Activated CD4-positive, alpha-beta T cell treated with anti-CD3 and anti-CD28 coated beads, Interleukin-2, amount 50 U/mL, for 48 hours (primary cell): ENCODE results near the gene NDC80.
"Not testable (repeated sequence)": the region's sequence is repeated elsewhere in the genome, so short reads cannot be mapped to it uniquely, and the experiment has no call there.

Experiments used
- DNase-seq, 2 experiments: peaks; one replicate each; pipeline ENCODE4 v3.0.0-alpha.2; 2020

The NDC80 gene

DNA sequence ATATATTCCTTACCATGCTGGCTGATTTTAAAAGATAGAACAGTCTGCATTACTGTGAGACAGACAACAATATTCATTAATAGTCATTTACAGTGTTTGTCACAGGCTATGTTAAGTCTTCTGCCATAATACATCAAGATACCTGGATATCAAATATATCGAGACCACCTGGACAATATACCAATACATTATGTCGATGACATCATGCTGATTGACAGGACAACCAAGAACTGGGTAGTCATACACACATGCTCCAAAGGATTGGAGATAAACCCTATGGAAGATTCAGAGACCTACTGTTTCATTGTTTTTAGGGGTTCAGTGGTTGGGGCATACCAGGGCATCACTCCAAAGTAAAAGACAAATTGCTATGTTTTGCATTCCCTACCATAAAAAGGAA, 57.6 kb downstream of the NDC80 start:
- no peak for DNase-seq

- no peak for DNase-seq
Measured at GRCh38 chr18:2635586-2635985, 64.2 kb downstream of the NDC80 start.

GRCh38 chr18:2636126-2636631, 64.8 kb downstream of the NDC80 start:
- DNase-seq: no peak

DNA sequence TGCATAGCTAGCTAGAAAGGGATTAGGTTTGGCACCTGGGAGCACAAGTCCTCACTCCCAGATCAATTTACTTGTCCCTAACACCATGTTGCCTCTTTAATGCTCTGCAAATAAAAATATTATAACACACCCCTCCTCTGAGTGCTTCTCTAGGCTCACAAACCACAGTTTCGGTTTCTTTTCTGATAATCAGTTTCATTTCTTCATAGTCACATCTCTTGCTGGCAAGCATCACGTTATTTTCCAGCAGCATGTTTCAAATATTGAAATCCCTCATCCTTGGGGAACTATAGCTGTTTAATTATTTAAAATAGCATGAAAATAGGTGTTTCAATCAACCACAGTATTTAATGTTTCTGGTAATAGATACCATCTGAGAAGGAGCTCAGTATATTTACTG, 70.3 kb downstream of the NDC80 start:
- no peak for DNase-seq

GRCh38 chr18:2642771-2643170, 71.4 kb downstream of the NDC80 start:
- no peak for DNase-seq

DNA sequence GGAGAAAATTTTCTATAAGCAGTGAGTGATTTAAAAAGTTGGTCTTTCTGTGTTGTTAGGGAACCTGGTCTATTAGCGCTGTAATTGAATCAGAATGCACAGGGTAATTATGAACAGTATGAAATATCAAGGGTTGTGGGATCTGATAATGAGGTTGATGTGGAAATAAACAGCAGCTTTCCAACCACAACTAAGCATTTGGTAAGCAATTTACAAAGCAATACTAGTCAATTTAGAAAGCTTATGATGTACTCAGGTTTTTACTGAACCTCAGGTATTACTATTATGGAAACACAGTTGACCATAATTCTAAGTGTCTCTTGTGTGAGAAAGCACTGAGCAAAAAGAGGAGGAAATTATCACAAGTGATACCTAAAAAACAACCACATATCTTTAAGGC, 73.2 kb downstream of the NDC80 start:
- DNase-seq: no peak

DNA sequence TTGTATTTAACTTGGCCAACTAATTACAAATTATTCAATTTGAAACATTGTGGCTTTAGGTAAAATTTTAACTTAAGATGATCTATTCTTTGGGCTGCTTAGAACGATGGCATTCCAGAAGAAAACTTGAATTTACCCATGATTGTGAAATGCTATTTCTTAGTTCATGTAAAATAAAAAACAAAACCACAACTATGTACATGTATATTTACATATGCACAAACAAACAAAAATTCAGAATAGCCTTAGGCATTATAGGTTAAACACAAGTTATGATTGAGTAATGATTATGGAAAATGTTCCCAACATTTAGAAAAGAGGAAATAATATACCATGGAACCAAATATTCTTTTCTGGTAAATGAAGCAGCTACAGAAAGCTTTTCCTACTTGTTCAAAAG, 80.6 kb downstream of the NDC80 start:
- DNase-seq: no peak

GRCh38 chr18:2653467-2653866, 82.1 kb downstream of the NDC80 start:
- DNase-seq: no peak

- no peak for DNase-seq
Measured at GRCh38 chr18:2654169-2654927, 83.0 kb downstream of the NDC80 start.

DNA sequence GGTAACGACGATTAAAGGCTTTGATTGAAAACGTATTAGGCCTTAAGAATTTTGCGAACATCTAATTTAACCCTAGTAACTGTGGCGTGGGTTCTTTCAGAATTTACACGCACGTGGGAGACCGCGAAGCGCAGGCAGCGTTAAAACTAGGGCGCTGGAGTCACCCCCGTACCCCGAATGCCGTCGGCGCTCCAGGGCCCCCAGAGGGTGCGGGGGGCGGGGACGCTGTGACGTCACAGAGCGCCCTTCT, 83.5 kb downstream of the NDC80 start:
- DNase-seq: peak in 1 of 2 experiments; percentile 70

DNA sequence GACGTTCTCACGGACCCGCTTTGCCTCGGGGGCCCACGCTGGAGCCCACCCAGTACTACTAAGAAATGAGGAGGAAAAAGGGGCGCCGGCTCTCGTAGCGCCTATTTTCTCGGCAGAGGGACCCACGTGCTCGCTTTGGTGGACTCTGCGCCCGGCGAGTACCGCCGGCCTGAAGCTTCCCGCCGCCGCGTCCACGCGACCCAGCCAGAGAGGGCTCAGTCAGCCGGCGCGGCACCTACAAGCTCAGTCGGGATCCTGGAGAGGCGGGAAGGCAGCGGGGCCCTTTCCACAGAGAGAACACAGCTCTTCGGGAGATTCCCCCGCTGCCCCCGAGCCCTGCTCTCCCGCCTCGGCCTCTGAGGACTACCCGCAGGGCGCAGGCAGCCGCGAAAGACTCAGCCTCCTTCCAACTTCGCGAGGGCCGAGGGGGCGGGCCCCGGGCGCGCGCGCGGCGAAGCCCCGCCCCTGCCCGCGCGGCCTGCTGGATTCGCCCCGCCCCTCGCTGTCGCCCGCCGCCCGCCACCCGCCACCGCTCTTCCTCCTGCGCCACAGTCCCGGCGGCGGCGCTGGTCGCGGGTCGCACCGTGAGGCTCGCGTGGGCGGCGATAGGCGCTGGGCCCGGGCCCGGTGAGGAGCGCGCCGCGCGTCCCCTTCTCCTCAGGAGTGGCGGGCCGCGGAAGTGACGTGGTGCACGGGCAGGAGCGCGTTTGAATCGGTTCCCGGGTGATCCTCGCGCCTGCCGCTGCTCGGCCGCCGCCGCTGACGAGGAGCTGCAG, 84.0 kb downstream of the NDC80 start, which contains the start of gene SMCHD1:
TSS of gene SMCHD1 (plus strand) at position 549 of the 776 bp plus-strand sequence. CDS start 350 bp downstream, outside the sequence.
- DNase-seq: peak; percentile 93 to 94

DNA sequence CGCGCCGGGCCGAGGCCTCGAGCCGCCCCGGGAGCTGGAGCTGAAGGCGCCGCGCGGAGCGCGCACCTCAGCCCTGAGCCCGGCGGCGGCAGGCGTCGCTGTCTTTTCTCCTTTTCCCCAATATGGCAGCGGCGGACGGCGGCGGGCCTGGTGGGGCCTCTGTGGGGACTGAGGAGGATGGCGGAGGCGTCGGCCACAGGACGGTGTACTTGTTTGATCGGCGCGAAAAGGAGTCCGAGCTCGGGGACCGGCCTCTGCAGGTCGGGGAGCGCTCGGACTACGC, 84.5 kb downstream of the NDC80 start:
- peak in 1 of 2 experiments; percentile 66 for DNase-seq

- peak; percentile 47 to 61 for DNase-seq
Measured at GRCh38 chr18:2656237-2656980, 85.1 kb downstream of the NDC80 start.

DNA sequence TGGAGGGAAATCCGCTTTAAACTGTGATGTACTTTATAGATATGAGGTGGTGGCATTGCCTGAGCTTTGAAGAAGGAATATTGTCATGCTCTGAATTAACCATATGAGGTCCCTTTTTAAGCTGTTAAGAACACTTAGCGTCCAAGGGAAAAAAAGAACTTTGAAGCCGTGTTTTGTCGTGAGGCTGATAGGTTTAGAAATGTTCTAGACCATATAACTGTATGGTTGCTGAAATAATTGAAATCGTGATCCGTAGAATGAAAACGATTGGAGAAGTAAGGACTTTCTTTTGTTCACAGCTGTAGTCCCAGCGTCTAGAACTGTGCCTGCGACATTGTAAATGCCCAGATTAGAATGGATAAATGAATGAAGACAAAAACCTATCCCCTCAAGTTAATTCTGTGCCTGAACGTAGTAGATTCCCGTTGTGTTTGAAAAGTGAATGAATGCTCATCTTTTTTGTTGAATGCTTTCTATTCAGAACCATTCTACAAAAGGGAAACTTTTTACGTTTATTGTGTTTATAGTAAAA, 85.7 kb downstream of the NDC80 start:
- DNase-seq: no peak

GRCh38 chr18:2657788-2658458, 86.6 kb downstream of the NDC80 start:
- no peak for DNase-seq

- not testable (repeated sequence) for DNase-seq
Measured at GRCh38 chr18:2660849-2661248, 89.5 kb downstream of the NDC80 start.

- DNase-seq: not testable (repeated sequence)
Measured at GRCh38 chr18:2662288-2662687, 90.9 kb downstream of the NDC80 start.

- DNase-seq: no peak
Measured at GRCh38 chr18:2662990-2663389, 91.6 kb downstream of the NDC80 start.
